MM.1S (cell line): ENCODE measurements around the gene ECSCR.

ENCODE experiments used
- DNase-seq: peaks from one replicate; pipeline ENCODE4 v3.0.0-alpha.2; 2015
- H2AFZ ChIP-seq: fragments of 300-600 bp; sonication (generic); 2 replicates; pipeline ENCODE4 v1.6.0; 2016; ENCODE audit warnings: antibody characterized with exemption, low read length
- H3F3A ChIP-seq: fragments of 300-600 bp; sonication (generic); 2 replicates; pipeline ENCODE4 v1.6.1; 2016; ENCODE audit warnings: mild to moderate bottlenecking, antibody characterized with exemption, low read length, moderate library complexity, mixed read lengths; ENCODE audit not compliant: insufficient read depth
- H3K27ac ChIP-seq: fragments of 300-600 bp; sonication (generic); 2 replicates; pipeline ENCODE4 v1.5.1; 2016; ENCODE audit warnings: mild to moderate bottlenecking, low read length
- H3K27me3 ChIP-seq: fragments of 300-600 bp; sonication (generic); replicated peaks from 2 replicates; pipeline ENCODE4 v1.6.0; 2016; ENCODE audit warnings: low read length; ENCODE audit not compliant: insufficient read depth
- H3K36me3 ChIP-seq: fragments of 300-600 bp; sonication (generic); replicated peaks from 2 replicates; pipeline ENCODE4 v1.6.1; 2016; ENCODE audit warnings: mild to moderate bottlenecking, low read length, mixed read lengths; ENCODE audit not compliant: insufficient read depth
- H3K4me1 ChIP-seq: fragments of 300-600 bp; sonication (generic); 2 replicates; pipeline ENCODE4 v1.6.1; 2016; ENCODE audit warnings: low read length, mixed read lengths
- H3K4me2 ChIP-seq: fragments of 300-600 bp; sonication (generic); 2 replicates; pipeline ENCODE4 v1.6.0; 2016; ENCODE audit warnings: low read depth, low read length
- H3K4me3 ChIP-seq: fragments of 300-600 bp; sonication (generic); 2 replicates; pipeline ENCODE4 v1.5.1; 2016; ENCODE audit warnings: low read length, mixed read lengths
- H3K79me2 ChIP-seq: fragments of 300-600 bp; sonication (generic); 2 replicates; pipeline ENCODE4 v1.6.1; 2016; ENCODE audit warnings: mixed run types, low read length, mixed read lengths
- H3K9ac ChIP-seq: fragments of 300-600 bp; sonication (generic); 2 replicates; pipeline ENCODE4 v1.6.1; 2016; ENCODE audit warnings: low read length, mixed read lengths
- H3K9me2 ChIP-seq: fragments of 300-600 bp; sonication (generic); replicated peaks from 2 replicates; pipeline ENCODE4 v1.6.1; 2016; ENCODE audit warnings: mild to moderate bottlenecking, low read length, mixed read lengths; ENCODE audit not compliant: insufficient read depth
- H3K9me3 ChIP-seq: fragments of 300-600 bp; sonication (generic); replicated peaks from 2 replicates; pipeline ENCODE4 v1.6.1; 2016; ENCODE audit warnings: mild to moderate bottlenecking, low read length, mixed read lengths; ENCODE audit not compliant: insufficient read depth
- H4K20me1 ChIP-seq: fragments of 300-600 bp; sonication (generic); 2 replicates; pipeline ENCODE4 v1.6.1; 2016; ENCODE audit warnings: mild to moderate bottlenecking, low read length, moderate library complexity, mixed read lengths; ENCODE audit not compliant: insufficient read depth
- EZH2 ChIP-seq: fragments of 300-600 bp; sonication (generic); optimal IDR thresholded peaks from 2 replicates; pipeline ENCODE3; 2017; ENCODE audit warnings: low read depth, mild to moderate bottlenecking, antibody characterized with exemption, low read length, mixed read lengths
- EZH2phosphoT487 ChIP-seq: fragments of 300-600 bp; sonication (generic); IDR thresholded peaks from 2 replicates; pipeline ENCODE4 v1.6.1; 2018; ENCODE audit warnings: antibody characterized with exemption, low read length
- TF ChIP-seq, protein P1 (sequence below): fragments of 300-600 bp; sonication (generic); IDR thresholded peaks from 2 replicates; pipeline ENCODE4 v1.5.1; 2016; ENCODE audit warnings: antibody characterized with exemption, low read length, mixed read lengths

ECSCR gene

DNA sequence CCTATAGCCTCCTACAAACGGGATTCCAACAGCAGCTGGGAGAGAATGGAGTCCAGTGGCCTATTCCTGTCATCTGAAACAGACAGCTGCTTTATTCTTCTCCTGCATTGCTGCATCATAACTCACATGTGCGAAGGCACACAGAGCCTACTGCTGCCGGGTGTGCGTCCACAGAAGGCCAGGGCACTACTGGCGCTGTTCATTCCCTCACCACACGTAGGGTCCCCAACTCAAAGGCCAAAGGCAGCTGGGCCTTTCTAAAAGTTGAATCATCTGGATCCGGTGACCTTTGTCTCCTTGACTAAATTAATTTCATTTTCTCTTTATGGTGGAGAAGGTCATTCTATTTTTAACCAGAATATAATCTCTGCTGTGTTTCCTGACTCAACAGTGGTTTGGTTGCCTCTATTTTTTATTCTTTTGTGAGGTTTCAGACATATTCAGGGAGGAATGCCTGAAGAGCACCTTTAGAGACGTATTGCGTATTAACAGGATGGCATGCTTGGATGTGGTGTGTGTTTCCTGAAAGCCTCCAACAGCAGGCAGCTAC lies 47.9 kb downstream of the ECSCR start:
- Histone ChIP-seq H3K4me1 (peaks cover 57% of the 10 kb centered on the region), H3K4me2 (peak overlapping the region; percentile 63), H3K27me3 (no peaks in the 10 kb centered on the region), H2AFZ (peak overlapping the region; percentile 4; the same call in 1 of the 2 replicates), H4K20me1 (no peaks in the 10 kb centered on the region), H3K27ac (peak overlapping the region; percentile 95), H3K9me2 (no peaks in the 10 kb centered on the region), H3K79me2 (no peaks in the 10 kb centered on the region), H3K36me3 (no peaks in the 10 kb centered on the region), H3K4me3 (peak overlapping the region; percentile 34), H3F3A (peaks cover 34% of the 10 kb centered on the region), H3K9ac (peak overlapping the region; percentile 83), H3K9me3 (no peaks in the 10 kb centered on the region)
- DNase-seq: peak; percentile 88
- TF ChIP-seq EZH2 (no peak), EZH2phosphoT487 (no peak)
- TF ChIP-seq, protein P1, sequence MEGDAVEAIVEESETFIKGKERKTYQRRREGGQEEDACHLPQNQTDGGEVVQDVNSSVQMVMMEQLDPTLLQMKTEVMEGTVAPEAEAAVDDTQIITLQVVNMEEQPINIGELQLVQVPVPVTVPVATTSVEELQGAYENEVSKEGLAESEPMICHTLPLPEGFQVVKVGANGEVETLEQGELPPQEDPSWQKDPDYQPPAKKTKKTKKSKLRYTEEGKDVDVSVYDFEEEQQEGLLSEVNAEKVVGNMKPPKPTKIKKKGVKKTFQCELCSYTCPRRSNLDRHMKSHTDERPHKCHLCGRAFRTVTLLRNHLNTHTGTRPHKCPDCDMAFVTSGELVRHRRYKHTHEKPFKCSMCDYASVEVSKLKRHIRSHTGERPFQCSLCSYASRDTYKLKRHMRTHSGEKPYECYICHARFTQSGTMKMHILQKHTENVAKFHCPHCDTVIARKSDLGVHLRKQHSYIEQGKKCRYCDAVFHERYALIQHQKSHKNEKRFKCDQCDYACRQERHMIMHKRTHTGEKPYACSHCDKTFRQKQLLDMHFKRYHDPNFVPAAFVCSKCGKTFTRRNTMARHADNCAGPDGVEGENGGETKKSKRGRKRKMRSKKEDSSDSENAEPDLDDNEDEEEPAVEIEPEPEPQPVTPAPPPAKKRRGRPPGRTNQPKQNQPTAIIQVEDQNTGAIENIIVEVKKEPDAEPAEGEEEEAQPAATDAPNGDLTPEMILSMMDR: no peak; the same call in 1 of the 2 replicates

DNA sequence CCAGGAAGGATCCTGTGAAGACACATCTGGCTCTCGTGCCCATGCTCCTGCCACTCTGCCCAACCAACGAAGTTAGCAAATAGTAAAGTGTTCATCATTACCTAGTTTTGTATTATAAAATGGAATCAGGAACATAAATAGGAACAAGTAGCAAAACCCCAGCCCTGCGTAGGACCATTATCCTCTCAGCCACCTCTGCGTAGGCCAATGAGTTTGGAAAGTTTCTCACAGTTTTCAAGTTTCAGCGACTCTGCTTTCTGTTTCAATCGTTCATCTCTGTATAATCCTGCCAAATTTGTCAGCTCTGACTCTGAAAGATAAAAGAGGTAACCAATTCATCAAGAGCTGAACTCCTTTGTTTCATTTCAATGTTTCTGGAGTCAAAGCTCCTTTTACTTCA lies 48.6 kb downstream of the ECSCR start:
- Histone ChIP-seq H2AFZ (0 out of 2 replicates have a peak overlapping the region, but pooled peaks have one; percentile 7), H4K20me1 (no peaks in the 10 kb centered on the region), H3K4me1 (peaks cover 56% of the 10 kb centered on the region), H3K36me3 (no peaks in the 10 kb centered on the region), H3K27me3 (no peaks in the 10 kb centered on the region), H3K9ac (peak overlapping the region; percentile 83), H3K4me2 (peak overlapping the region; percentile 63), H3F3A (peaks cover 34% of the 10 kb centered on the region), H3K9me2 (no peaks in the 10 kb centered on the region), H3K4me3 (peak overlapping the region; percentile 34; the same call in 1 of the 2 replicates), H3K79me2 (no peaks in the 10 kb centered on the region), H3K9me3 (no peaks in the 10 kb centered on the region), H3K27ac (peak overlapping the region; percentile 95)
- DNase-seq: peak; percentile 80
- TF ChIP-seq EZH2phosphoT487 (no peak), EZH2 (no peak)
- TF ChIP-seq, protein P1: no peak

DNA sequence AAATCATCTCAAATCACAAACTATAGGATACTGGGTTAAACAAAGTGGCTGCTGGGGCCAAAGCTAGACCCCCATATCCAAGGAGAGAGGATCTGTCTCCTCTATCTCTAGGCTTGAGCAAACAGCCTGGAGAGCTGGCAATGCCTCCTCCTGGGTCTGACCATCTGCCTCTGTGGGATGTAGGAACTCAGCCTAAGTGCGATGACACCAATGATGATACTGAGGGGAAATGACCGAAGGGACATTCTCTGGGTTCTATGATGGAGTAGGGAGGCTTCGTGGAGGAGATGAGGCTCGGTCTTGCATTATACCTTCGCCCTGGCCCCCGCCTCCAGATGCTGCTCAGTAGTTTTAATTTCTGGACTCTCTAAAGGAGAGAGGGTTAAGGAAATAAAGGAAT lies 49.4 kb downstream of the ECSCR start:
- Histone ChIP-seq H3K36me3 (no peaks in the 10 kb centered on the region), H3K27ac (peak overlapping the region; percentile 95), H3K9me3 (no peaks in the 10 kb centered on the region), H3K79me2 (no peaks in the 10 kb centered on the region), H3K4me1 (peaks cover 48% of the 10 kb centered on the region), H3F3A (peaks cover 34% of the 10 kb centered on the region), H3K9ac (peak overlapping the region; percentile 83; the same call in 1 of the 2 replicates), H3K9me2 (no peaks in the 10 kb centered on the region), H4K20me1 (no peaks in the 10 kb centered on the region), H2AFZ (no peak overlapping the region), H3K4me2 (0 out of 2 replicates have a peak overlapping the region, but pooled peaks have one; percentile 63), H3K27me3 (no peaks in the 10 kb centered on the region), H3K4me3 (no peak overlapping the region)
- no peak for DNase-seq
- TF ChIP-seq, protein P1: no peak
- TF ChIP-seq EZH2: no peak
- no peak for TF ChIP-seq EZH2phosphoT487
